Skeletal muscle satellite cell (primary cell): ENCODE results near the gene TGM2.

Experiments
- H3K27me3 ChIP-seq: 2 replicates; pipeline ENCODE4 v1.7.0; 2013; ENCODE audit warnings: low read length; ENCODE audit not compliant: control insufficient read depth, insufficient read depth
- H3K36me3 ChIP-seq: 2 replicates; pipeline ENCODE4 v1.7.0; 2013; ENCODE audit warnings: mild to moderate bottlenecking, control low read depth, low read length; ENCODE audit not compliant: insufficient read depth
- H3K4me1 ChIP-seq: 2 replicates; pipeline ENCODE4 v1.7.0; 2013; ENCODE audit warnings: low read length; ENCODE audit not compliant: control insufficient read depth, insufficient read depth
- H3K4me2 ChIP-seq: 2 replicates; pipeline ENCODE4 v1.7.0; 2013; ENCODE audit warnings: mild to moderate bottlenecking, low read length
- H3K4me3 ChIP-seq: 2 replicates; pipeline ENCODE4 v1.7.0; 2013; ENCODE audit warnings: low read length
- H3K9ac ChIP-seq: 2 replicates; pipeline ENCODE4 v1.7.0; 2013; ENCODE audit warnings: mild to moderate bottlenecking, low read depth, low read length, moderate library complexity
- H3K9me3 ChIP-seq: replicated peaks from 2 replicates; pipeline ENCODE4 v1.7.0; 2013; ENCODE audit warnings: mild to moderate bottlenecking, control low read depth, low read length

The TGM2 gene

DNA sequence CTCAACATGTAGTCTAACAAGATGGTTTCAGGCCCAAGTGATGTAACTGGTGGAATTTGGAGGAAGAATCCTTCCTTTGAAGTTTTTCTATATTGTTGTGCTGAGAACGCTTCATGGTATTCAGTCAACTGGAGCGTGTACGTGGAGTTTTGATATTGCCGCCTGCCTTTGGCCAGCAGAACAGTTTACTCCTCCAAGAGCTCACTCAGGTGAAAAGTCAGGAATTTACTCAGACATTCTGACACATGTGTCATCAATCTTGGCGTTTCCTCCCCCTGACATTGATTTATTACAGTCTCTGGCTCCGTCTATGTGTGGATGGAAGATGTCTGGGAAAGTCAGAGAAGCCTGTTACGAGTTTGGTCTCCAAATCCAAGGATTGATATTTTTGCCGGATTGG is 19.0 kb upstream of the TGM2 start:
- no peaks in the 10 kb centered on the region for H3K27me3 ChIP-seq

DNA sequence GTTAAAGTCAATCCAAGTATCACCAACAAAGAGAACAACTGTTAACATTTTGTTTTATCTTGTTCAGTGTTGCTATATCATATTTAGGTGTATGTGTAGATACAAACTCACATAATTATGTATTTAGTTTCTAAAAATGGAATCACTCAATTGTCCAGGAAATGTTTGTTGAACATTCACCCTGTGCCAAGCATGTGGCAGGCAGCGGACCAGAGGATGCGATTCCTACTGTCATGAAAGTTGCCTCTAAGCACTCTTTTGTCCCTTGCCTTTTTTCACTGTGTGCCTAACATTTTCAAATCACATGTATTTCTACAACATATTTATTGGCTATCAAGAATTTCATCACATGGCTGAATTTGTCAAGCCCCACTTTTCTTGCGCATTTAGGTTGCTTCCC is 16.9 kb upstream of the TGM2 start:
- Histone ChIP-seq H3K36me3 (no peaks in the 10 kb centered on the region), H3K9me3 (no peaks in the 10 kb centered on the region), H3K9ac (no peak overlapping the region), H3K4me3 (no peak overlapping the region), H3K4me2 (no peak overlapping the region), H3K27me3 (no peaks in the 10 kb centered on the region), H3K4me1 (peaks cover 1% of the 10 kb centered on the region)

More for the DNA sequence above, 19.0 kb upstream of the TGM2 start:
- Histone ChIP-seq H3K36me3 (no peaks in the 10 kb centered on the region), H3K4me3 (no peak overlapping the region), H3K4me2 (no peak overlapping the region), H3K9me3 (no peaks in the 10 kb centered on the region), H3K4me1 (peaks cover 11% of the 10 kb centered on the region), H3K9ac (no peak overlapping the region)

DNA sequence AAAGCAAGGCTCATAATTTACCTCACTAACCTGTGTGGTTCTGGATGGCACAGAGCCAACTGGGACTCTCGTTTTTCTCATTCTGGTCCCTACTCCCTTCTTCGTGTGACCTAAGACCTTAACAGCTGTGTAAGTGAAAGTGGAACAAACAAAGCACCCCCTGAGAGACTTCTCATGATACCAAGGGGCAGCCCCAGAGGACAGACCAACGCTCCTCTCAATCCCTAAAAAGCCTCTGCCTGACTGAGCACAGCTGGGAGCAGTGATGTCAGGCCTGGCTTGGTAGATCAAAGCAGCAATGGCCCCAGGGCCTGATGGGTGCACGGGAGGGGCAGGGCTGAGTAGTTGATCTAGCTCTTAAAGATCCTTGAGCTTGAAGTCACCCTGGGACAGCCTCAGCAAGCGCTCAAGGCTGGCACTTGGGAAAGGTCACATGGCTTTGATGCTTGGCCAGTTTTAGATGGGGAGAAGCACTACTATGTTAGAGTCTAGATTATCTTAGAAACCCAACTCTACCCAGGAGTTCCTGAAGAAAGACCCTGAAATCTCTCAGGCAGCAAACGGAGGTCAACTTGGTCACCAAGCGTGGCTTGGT is 16.2 kb upstream of the TGM2 start:
- Histone ChIP-seq H3K9me3 (no peaks in the 10 kb centered on the region), H3K4me2 (no peak overlapping the region), H3K9ac (no peak overlapping the region), H3K36me3 (no peaks in the 10 kb centered on the region), H3K27me3 (no peaks in the 10 kb centered on the region), H3K4me1 (no peaks in the 10 kb centered on the region), H3K4me3 (no peak overlapping the region)

DNA sequence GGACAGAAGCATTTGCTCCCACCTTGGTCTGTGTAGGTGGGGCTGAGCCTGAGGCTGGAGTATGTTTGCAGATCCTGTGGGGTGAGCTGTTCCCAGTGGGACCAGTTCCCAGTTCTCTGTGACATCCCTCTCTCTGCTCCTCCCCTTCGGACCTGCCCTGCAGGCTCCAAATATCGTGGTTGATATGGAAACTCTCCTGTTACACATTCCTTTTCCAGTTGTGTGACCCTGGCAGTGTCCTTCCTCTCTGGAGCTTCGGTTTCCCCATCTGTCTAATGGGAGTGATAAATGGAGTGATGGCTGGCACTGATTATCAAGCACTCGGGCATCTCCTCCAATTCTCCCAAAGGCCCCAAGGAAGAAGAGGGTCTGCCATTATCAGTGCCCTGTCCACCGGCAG is 15.7 kb upstream of the TGM2 start:
- Histone ChIP-seq H3K4me3 (no peak overlapping the region), H3K4me1 (no peaks in the 10 kb centered on the region), H3K27me3 (no peaks in the 10 kb centered on the region), H3K36me3 (no peaks in the 10 kb centered on the region), H3K9ac (no peak overlapping the region), H3K9me3 (no peaks in the 10 kb centered on the region), H3K4me2 (no peak overlapping the region)

DNA sequence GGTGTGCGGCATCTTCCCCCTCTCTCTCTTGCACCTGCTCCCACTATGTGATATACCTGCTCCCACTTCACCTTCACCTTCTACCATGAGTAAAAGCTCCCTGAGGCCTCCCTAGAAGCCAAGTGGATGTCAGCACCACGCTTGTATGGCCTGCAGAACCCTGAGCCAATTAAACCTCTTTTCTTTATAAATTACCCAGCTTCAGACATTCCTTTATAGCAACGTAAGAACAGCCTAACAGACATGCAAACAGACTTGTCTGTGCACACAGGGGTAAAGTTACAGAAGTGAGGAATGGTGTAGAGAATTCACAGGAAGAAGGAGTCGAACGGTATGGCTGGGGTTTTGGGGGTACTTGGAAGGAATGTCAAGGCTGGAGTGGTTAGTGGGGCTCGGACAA is 14.8 kb upstream of the TGM2 start:
- Histone ChIP-seq H3K4me2 (no peak overlapping the region), H3K9me3 (no peaks in the 10 kb centered on the region), H3K9ac (no peak overlapping the region), H3K4me3 (no peak overlapping the region), H3K36me3 (no peaks in the 10 kb centered on the region), H3K27me3 (no peaks in the 10 kb centered on the region), H3K4me1 (no peaks in the 10 kb centered on the region)

DNA sequence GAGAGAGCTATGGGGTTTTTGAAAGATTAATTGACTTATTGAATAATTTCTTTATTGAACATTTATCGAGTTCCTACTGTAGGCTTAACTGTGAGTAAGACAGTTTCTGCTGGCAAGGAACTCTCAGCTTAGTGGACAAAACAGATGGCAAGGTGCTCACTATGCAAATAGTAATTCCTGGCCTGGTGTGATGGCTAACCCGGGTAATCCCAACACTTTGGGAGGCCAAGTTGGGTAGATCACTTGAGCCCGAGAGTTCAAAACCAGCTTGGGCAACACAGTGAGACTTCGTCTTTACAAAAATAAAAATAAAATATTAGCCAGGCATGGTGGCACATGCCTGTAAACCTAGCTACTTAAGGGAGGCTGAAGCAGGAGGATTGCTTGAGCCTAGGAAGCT is 13.5 kb upstream of the TGM2 start:
- Histone ChIP-seq H3K27me3 (no peaks in the 10 kb centered on the region), H3K4me1 (peaks cover 3% of the 10 kb centered on the region), H3K4me3 (no peak overlapping the region), H3K4me2 (no peak overlapping the region), H3K9ac (no peak overlapping the region), H3K9me3 (no peaks in the 10 kb centered on the region), H3K36me3 (no peaks in the 10 kb centered on the region)

DNA sequence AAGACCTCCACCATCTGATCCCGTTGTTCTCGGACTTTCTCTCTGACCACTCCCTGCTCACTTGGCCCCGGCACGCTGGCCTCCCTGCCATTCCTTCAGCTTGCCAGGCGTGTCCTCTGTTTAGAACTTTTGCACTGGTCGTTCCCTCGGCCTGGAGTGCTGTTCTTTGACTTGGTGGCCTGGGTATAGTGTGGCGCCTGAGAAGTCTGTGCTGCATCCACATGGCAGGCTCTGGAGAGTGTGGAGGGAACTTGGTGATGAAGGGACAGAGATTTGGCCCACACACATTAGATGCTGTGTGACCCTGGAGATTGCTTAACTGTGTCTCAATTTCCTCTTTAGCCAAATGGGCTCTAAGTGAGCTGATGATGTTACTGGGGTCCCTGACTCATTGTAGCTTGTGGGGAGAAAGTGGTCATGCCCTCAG is 13.0 kb upstream of the TGM2 start:
- no peaks in the 10 kb centered on the region for H3K27me3 ChIP-seq

DNA sequence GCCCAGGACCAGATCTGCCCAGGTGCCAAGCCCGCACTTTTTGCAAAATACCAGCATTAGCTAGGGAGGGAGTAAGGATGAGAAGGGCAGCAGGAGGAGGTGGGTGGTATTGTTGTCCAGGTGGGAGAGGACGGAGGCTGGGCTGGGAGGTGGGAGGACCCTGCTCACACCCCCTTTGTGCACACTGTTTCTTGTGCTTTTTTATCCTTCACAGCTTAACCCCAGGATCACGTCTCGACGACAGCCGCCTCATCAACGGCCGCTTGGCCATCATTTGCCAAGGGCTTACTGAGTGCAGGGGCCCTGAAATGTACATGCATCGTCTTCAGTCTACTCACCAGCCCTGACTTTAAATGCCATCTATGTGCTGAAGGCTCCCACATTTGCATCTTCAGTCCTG is 12.1 kb upstream of the TGM2 start:
- H3K9ac ChIP-seq: no peak overlapping the region
- no peaks in the 10 kb centered on the region for H3K9me3 ChIP-seq

More for the DNA sequence above, 13.0 kb upstream of the TGM2 start:
- Histone ChIP-seq H3K36me3 (no peaks in the 10 kb centered on the region), H3K4me1 (peaks cover 8% of the 10 kb centered on the region), H3K9me3 (no peaks in the 10 kb centered on the region), H3K9ac (no peak overlapping the region), H3K4me3 (no peak overlapping the region), H3K4me2 (no peak overlapping the region)

DNA sequence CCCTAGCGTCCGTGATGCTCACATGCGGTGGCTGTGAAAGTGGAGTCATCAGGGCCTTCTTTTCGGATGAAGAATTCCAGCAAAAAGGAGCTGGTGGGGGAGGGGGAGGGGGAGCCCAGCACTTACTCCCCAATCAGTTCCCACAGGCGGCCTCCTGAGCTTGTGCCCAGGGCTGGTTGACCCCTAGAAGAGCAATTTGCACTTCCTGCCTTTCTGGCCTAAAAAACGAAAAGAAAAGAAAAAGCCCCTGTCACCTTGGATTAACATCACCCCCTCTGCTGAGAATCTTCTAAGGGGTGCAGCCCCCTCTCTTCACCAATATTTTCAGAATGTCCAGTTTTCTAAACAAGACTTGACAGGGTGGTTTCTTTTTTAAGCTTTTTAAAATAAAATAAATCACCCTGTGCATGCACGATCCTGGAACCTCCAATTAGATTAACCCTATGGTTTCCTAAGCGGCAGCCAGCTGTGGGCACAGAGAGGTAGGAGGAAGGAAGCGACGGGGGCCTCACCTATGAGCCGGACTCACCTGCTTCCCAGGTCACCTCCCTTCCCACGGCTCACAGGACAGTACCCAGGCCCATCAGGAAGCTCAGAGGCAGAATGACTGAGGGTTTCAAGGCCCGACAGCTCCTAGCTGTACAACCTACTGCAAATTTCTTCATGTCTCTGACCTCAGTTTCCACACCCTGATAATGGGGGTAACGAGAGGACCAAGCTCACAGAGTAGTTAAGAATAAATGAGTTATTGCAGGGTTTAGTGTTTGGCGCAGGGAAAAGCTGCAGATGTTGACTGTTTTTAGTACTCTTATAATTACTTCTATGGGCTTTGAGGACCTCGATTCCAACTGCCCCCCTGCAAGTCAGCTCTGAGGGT is 10.5 kb upstream of the TGM2 start:
- Histone ChIP-seq H3K4me3 (no peak overlapping the region), H3K4me1 (peaks cover 15% of the 10 kb centered on the region), H3K9me3 (no peaks in the 10 kb centered on the region), H3K4me2 (no peak overlapping the region), H3K9ac (no peak overlapping the region), H3K27me3 (no peaks in the 10 kb centered on the region), H3K36me3 (no peaks in the 10 kb centered on the region)

More for the DNA sequence above, 12.1 kb upstream of the TGM2 start:
- H3K4me2 ChIP-seq: no peak overlapping the region
- no peaks in the 10 kb centered on the region for H3K27me3 ChIP-seq
- H3K4me1 ChIP-seq: peaks cover 15% of the 10 kb centered on the region
- H3K4me3 ChIP-seq: no peak overlapping the region
- H3K36me3 ChIP-seq: no peaks in the 10 kb centered on the region

DNA sequence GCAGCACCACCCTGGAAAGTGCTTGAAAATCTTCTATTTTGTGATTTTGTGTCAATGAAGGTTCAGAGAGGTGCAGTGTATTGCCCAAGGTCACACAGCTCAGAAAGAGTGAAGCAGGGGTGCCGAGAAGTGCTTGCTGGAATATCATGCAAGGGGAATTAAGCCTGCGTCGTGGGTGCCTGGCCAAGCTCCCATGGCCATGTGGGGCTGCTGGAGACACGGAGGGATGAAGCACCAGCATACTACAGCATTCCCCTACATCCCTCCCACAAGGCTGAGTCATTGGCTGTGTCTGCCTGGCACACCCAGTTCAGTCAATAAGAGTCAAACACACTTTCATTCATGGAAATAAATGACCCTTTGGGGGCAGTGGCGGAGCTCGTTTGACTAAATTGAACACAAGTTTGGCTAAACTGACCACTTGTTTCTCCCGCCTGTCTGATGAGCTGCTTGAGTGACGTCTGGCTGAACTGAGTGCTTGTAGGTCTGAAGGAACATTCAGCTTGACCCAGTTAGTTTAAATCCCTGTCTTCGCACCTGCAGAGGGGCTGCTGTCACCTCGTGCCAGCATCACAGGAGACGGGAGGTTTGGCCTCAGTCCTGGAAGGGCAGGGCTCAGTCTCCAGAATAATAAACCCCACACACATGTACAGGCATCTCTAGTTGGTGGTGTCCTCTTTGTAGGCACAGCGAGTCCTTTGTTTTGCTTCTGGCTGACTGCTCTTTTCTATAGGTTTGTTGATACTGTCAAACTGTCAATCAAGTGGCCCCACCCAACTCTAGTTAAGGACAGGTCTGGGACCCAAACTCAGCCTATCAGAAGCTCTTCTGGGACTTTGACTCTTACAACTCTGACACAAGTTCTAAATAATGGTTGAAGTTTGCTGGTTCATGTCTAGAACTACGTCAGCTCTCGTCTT is 8.4 kb upstream of the TGM2 start:
- no peaks in the 10 kb centered on the region for H3K36me3 ChIP-seq
- H3K27me3 ChIP-seq: no peaks in the 10 kb centered on the region
- no peaks in the 10 kb centered on the region for H3K9me3 ChIP-seq
- H3K9ac ChIP-seq: no peak overlapping the region
- H3K4me3 ChIP-seq: no peak overlapping the region
- H3K4me1 ChIP-seq: peaks cover 28% of the 10 kb centered on the region
- peak overlapping the region; percentile 19 for H3K4me2 ChIP-seq

DNA sequence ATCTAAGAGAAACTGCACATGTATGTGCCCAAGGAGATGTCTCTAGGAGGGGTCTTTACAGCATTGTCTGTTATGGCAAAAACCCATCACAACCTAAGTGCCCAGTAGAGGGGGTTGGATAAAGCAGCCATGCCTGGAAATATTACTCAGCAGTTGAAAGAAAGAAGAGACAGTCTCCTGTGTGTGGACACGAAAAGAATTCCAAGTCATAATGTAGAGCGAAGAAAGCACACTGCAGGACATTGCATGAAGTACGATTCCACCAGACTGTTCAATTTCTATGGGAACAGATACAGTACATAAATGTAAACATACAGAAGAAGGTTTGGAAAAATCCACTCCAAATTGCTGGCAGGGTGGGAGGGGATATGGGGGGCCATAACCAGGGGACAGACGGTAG is 7.3 kb upstream of the TGM2 start:
- Histone ChIP-seq H3K9ac (no peak overlapping the region), H3K36me3 (no peaks in the 10 kb centered on the region), H3K4me3 (no peak overlapping the region), H3K4me2 (no peak overlapping the region), H3K27me3 (no peaks in the 10 kb centered on the region), H3K9me3 (no peaks in the 10 kb centered on the region), H3K4me1 (peaks cover 39% of the 10 kb centered on the region)
